Ishikawa (cell line): Measurements from ENCODE around the gene CEACAM19.

Experiments
- EP300 ChIP-seq: IDR thresholded peaks from 2 replicates; pipeline ENCODE4 v1.6.1; 2012; ENCODE audit warnings: borderline replicate concordance
- FOXM1 ChIP-seq: IDR thresholded peaks from 2 replicates; pipeline ENCODE4 v1.6.1; 2012; ENCODE audit warnings: low read depth, borderline replicate concordance
- TF ChIP-seq, protein P1 (sequence below): IDR thresholded peaks from 2 replicates; pipeline ENCODE4 v1.6.1; 2012; ENCODE audit warnings: low read depth, mild to moderate bottlenecking

DNA sequence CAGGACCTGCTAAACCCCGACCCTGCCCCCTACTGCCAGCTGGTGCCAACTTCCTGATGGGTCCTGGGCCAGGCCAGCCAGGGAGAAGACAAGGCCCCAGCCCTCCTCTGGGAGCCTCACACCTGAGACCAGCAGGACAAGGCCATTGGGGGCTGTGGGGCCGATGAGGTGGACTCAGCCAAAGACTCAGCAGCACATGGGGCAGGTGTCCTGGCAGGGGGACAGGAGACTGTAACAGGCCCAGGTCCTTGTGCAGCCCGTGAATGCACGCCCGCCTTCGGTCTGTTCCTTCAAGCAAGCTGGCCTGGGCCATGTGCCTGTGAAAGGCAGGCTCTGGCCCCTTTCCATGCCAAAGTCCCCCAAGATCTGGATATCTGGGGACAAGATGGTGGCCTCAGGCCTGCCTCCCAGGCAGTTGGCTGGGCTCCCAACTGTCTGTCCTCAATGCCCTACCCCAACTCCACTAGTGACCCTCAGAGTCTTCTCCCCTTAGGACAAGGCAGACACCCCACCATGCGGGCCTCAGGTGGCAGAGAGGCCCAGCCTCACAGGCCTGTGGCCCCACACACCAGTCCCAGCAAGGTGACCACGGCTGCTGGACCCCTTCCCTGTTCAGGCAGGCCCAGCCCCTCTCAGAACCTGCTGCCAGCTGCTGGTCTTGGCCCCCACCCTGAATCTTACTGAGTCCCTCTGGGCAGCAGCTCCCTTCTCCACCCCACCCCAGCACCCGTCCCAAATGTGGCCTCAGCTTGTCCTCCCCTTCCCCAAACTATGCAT lies 12.3 kb downstream of the CEACAM19 start:
- TF ChIP-seq EP300 (no peak), FOXM1 (no peak)
- TF ChIP-seq, protein P1, sequence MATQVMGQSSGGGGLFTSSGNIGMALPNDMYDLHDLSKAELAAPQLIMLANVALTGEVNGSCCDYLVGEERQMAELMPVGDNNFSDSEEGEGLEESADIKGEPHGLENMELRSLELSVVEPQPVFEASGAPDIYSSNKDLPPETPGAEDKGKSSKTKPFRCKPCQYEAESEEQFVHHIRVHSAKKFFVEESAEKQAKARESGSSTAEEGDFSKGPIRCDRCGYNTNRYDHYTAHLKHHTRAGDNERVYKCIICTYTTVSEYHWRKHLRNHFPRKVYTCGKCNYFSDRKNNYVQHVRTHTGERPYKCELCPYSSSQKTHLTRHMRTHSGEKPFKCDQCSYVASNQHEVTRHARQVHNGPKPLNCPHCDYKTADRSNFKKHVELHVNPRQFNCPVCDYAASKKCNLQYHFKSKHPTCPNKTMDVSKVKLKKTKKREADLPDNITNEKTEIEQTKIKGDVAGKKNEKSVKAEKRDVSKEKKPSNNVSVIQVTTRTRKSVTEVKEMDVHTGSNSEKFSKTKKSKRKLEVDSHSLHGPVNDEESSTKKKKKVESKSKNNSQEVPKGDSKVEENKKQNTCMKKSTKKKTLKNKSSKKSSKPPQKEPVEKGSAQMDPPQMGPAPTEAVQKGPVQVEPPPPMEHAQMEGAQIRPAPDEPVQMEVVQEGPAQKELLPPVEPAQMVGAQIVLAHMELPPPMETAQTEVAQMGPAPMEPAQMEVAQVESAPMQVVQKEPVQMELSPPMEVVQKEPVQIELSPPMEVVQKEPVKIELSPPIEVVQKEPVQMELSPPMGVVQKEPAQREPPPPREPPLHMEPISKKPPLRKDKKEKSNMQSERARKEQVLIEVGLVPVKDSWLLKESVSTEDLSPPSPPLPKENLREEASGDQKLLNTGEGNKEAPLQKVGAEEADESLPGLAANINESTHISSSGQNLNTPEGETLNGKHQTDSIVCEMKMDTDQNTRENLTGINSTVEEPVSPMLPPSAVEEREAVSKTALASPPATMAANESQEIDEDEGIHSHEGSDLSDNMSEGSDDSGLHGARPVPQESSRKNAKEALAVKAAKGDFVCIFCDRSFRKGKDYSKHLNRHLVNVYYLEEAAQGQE: no peak
